HepG2 (cell line): ENCODE data around the gene ZNF226. TPM values are rescaled to one million over a fixed set of nuclear protein-coding genes. Genes with fewer than 3 reads are reported as not detected.

Experiments used
- CCDC6 ChIP-seq: sonication (generic); formaldehyde crosslinking; IDR thresholded peaks from 2 replicates; pipeline ENCODE4 v1.8.1; 2022; ENCODE audit warnings: mild to moderate bottlenecking, missing genetic modification reagents, moderate library complexity
- DRAP1 ChIP-seq: IDR thresholded peaks from 2 replicates; pipeline ENCODE4 v1.6.1; 2016; ENCODE audit warnings: missing genetic modification reagents, missing compliant biosample characterization
- FOXC1 ChIP-seq: sonication (generic); formaldehyde crosslinking; IDR thresholded peaks from 2 replicates; pipeline ENCODE4 v1.8.0; 2022; ENCODE audit warnings: mild to moderate bottlenecking, missing genetic modification reagents, borderline replicate concordance
- HMG20B ChIP-seq: conservative IDR thresholded peaks from 2 replicates; pipeline ENCODE4 v1.6.1; 2016; ENCODE audit warnings: missing genetic modification reagents, missing compliant biosample characterization
- MED13 ChIP-seq: sonication (generic); formaldehyde crosslinking; IDR thresholded peaks from 2 replicates; pipeline ENCODE4 v1.5.0; 2020; ENCODE audit warnings: missing genetic modification reagents
- NR2C2 ChIP-seq: sonication (generic); formaldehyde crosslinking; IDR thresholded peaks from 2 replicates; pipeline ENCODE4 v1.4.0; 2020; ENCODE audit warnings: missing genetic modification reagents, mild to moderate bottlenecking, moderate library complexity, borderline replicate concordance
- REXO4 ChIP-seq: sonication (generic); formaldehyde crosslinking; IDR thresholded peaks from 2 replicates; pipeline ENCODE4 v1.8.0; 2022; ENCODE audit warnings: missing genetic modification reagents, mild to moderate bottlenecking, borderline replicate concordance
- TBX2 ChIP-seq: sonication (generic); formaldehyde crosslinking; IDR thresholded peaks from 2 replicates; pipeline ENCODE4 v1.5.0; 2020; ENCODE audit warnings: missing genetic modification reagents, mild to moderate bottlenecking, borderline replicate concordance
- TBX3 ChIP-seq: fragments of 450-650 bp; IDR thresholded peaks from 2 replicates; pipeline ENCODE4 v1.6.1; 2017; ENCODE audit warnings: antibody characterized with exemption, mild to moderate bottlenecking, inconsistent platforms, borderline replicate concordance
- THAP7 ChIP-seq: sonication (generic); formaldehyde crosslinking; IDR thresholded peaks from 2 replicates; pipeline ENCODE4 v1.8.1; 2023; ENCODE audit warnings: mild to moderate bottlenecking, missing genetic modification reagents
- U2AF1 ChIP-seq: fragments of 200-400 bp; formaldehyde crosslinking; optimal IDR thresholded peaks from 2 replicates; pipeline ENCODE3; 2017; ENCODE audit warnings: mild to moderate bottlenecking, low read depth, low read length
- XBP1 ChIP-seq: sonication (generic); formaldehyde crosslinking; IDR thresholded peaks from 2 replicates; pipeline ENCODE4 v1.5.0; 2020; ENCODE audit warnings: missing genetic modification reagents
- ZFP36L1 ChIP-seq: sonication (generic); formaldehyde crosslinking; IDR thresholded peaks from 2 replicates; pipeline ENCODE4 v1.8.0; 2022; ENCODE audit warnings: mild to moderate bottlenecking, missing genetic modification reagents, moderate library complexity
- ZNF251 ChIP-seq: sonication (generic); formaldehyde crosslinking; IDR thresholded peaks from 2 replicates; pipeline ENCODE4 v1.9.0; 2021; ENCODE audit warnings: mild to moderate bottlenecking, missing genetic modification reagents
- ZNF264 ChIP-seq: sonication (generic); formaldehyde crosslinking; IDR thresholded peaks from 2 replicates; pipeline ENCODE4 v1.4.0; 2020; ENCODE audit warnings: missing genetic modification reagents
- ZNF331 ChIP-seq: sonication (generic); formaldehyde crosslinking; IDR thresholded peaks from 2 replicates; pipeline ENCODE4 v1.4.0; 2020; ENCODE audit warnings: missing genetic modification reagents
- ZNF558 ChIP-seq: sonication (generic); formaldehyde crosslinking; IDR thresholded peaks from 2 replicates; pipeline ENCODE4 v1.9.0; 2022; ENCODE audit warnings: mild to moderate bottlenecking, missing genetic modification reagents, borderline replicate concordance
- ZNF607 ChIP-seq: sonication (generic); formaldehyde crosslinking; IDR thresholded peaks from 2 replicates; pipeline ENCODE4 v1.5.1; 2020; ENCODE audit warnings: missing genetic modification reagents, mild to moderate bottlenecking, borderline replicate concordance
- ZNF674 ChIP-seq: sonication (generic); formaldehyde crosslinking; IDR thresholded peaks from 2 replicates; pipeline ENCODE4 v1.5.0; 2020; ENCODE audit warnings: low read depth, mild to moderate bottlenecking, missing genetic modification reagents
- polyA plus RNA-seq, 8 experiments: library from polyadenylated mRNA; depleted of rRNA in 3 of 8; stranded (reverse) in 7 of 8; unstranded in 1 of 8; fragments of >200 nt; fragmentation: Illumina TruSeq in 4 of 8; extraction: Trizol in 4 of 8; gene quantifications; 2 replicates each; pipeline versions ENCODE4 v1.2.1 to v1.2.3, GENCODE V29; 2011 to 2016; ENCODE audit warnings: low read depth in 4 of 8, missing spikeins in 1 of 8, mixed read lengths in 1 of 8; ENCODE audit not compliant: insufficient read depth in 1 of 8
- total RNA-seq, 5 experiments: library from RNA; depleted of rRNA; stranded (reverse); fragments of >200 nt; fragmentation: Illumina TruSeq; extraction: Trizol; gene quantifications; 2 replicates each; pipeline ENCODE4 v1.2.3, GENCODE V29; 2016; ENCODE audit warnings: low read depth in 1 of 5
- TF ChIP-seq, protein P1 (sequence below): sonication (generic); formaldehyde crosslinking; IDR thresholded peaks from 2 replicates; pipeline ENCODE4 v1.4.0; 2020; ENCODE audit warnings: missing genetic modification reagents, mild to moderate bottlenecking, borderline replicate concordance
- TF ChIP-seq, protein P2 (sequence below): IDR thresholded peaks from 2 replicates; pipeline ENCODE4 v1.6.1; 2016; ENCODE audit warnings: missing compliant biosample characterization, missing genetic modification reagents, borderline replicate concordance
- TF ChIP-seq, protein P3 (sequence below): sonication (generic); formaldehyde crosslinking; conservative IDR thresholded peaks from 2 replicates; pipeline ENCODE4 v1.4.0; 2020; ENCODE audit warnings: missing genetic modification reagents
- TF ChIP-seq, protein P4 (sequence below): sonication (generic); formaldehyde crosslinking; IDR thresholded peaks from 2 replicates; pipeline ENCODE4 v1.5.0; 2020; ENCODE audit warnings: missing genetic modification reagents, mild to moderate bottlenecking, borderline replicate concordance

Gene ZNF226
- total and polyA plus RNA-seq, 2 of the 13 experiments (the other 11 are each of a cell fraction or from before 2014, with no cell fraction given): 8.3 to 16.0 TPM

DNA sequence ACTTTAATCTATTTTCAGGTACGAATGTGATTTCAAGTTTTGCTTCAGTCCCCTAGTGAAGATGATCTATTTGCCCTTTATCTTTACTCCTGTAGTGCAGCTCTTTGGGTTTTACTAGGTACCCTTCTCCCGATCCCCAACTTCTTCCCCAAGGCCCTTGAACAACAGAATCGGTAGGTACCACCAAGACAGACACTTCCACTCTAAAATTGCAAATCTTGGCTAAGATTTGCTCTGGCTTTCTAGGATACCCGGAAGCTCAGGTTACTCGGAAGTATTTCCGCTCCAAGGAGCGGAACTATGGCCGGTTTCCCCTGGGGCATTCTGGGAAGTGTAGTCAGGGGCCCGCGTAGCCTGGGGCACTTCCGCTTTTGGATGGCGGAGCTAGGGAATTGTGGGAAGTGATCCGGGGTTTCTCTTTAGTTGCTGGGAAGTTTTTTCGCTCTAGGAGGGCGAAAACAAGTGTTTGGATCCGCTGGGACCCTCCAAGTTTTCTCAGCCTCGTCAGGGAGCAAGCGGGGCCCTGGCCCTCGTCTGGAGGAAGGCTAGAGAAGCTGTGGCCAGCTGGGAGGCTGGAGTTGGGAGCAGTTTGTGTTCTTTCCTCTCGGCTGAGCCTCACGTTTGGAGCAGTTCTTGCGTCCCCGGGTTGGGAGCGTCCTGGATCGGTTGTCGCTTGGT, 42.4 kb downstream of the ZNF226 start (continued):
- TF ChIP-seq HMG20B (CRISPR knock-in tag) (no peak), ZNF264 (no peak), ZNF331 (CRISPR knock-in tag) (no peak; the same call in 1 of the 2 replicates), REXO4 (no peak), U2AF1 (no peak), ZNF607 (CRISPR knock-in tag) (no peak), THAP7 (CRISPR knock-in tag) (no peak), ZNF558 (CRISPR knock-in tag) (no peak), XBP1 (CRISPR knock-in tag) (no peak), TBX2 (peak; percentile 60), ZFP36L1 (CRISPR knock-in tag) (no peak), NR2C2 (CRISPR knock-in tag) (peak; percentile 98), CCDC6 (no peak), ZNF251 (CRISPR knock-in tag) (no peak), MED13 (CRISPR knock-in tag) (no peak; the same call in 1 of the 2 replicates), FOXC1 (CRISPR knock-in tag) (no peak), DRAP1 (CRISPR knock-in tag) (no peak; the same call in 1 of the 2 replicates), TBX3 (no peak), ZNF674 (no peak)
- TF ChIP-seq, protein P1, sequence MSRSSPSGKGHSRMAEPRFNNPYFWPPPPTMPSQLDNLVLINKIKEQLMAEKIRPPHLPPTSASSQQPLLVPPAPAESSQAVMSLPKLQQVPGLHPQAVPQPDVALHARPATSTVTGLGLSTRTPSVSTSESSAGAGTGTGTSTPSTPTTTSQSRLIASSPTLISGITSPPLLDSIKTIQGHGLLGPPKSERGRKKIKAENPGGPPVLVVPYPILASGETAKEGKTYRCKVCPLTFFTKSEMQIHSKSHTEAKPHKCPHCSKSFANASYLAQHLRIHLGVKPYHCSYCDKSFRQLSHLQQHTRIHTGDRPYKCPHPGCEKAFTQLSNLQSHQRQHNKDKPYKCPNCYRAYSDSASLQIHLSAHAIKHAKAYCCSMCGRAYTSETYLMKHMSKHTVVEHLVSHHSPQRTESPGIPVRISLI (CRISPR knock-in tag): peak; percentile 69
- TF ChIP-seq, protein P2, sequence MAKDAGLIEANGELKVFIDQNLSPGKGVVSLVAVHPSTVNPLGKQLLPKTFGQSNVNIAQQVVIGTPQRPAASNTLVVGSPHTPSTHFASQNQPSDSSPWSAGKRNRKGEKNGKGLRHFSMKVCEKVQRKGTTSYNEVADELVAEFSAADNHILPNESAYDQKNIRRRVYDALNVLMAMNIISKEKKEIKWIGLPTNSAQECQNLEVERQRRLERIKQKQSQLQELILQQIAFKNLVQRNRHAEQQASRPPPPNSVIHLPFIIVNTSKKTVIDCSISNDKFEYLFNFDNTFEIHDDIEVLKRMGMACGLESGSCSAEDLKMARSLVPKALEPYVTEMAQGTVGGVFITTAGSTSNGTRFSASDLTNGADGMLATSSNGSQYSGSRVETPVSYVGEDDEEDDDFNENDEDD (CRISPR knock-in tag): no peak
- TF ChIP-seq, protein P3, sequence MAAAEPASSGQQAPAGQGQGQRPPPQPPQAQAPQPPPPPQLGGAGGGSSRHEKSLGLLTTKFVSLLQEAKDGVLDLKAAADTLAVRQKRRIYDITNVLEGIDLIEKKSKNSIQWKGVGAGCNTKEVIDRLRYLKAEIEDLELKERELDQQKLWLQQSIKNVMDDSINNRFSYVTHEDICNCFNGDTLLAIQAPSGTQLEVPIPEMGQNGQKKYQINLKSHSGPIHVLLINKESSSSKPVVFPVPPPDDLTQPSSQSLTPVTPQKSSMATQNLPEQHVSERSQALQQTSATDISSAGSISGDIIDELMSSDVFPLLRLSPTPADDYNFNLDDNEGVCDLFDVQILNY: no peak
- TF ChIP-seq, protein P4, sequence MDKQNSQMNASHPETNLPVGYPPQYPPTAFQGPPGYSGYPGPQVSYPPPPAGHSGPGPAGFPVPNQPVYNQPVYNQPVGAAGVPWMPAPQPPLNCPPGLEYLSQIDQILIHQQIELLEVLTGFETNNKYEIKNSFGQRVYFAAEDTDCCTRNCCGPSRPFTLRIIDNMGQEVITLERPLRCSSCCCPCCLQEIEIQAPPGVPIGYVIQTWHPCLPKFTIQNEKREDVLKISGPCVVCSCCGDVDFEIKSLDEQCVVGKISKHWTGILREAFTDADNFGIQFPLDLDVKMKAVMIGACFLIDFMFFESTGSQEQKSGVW (CRISPR knock-in tag): no peak
